ENCODE measurements around the gene RBCK1.

DNA sequence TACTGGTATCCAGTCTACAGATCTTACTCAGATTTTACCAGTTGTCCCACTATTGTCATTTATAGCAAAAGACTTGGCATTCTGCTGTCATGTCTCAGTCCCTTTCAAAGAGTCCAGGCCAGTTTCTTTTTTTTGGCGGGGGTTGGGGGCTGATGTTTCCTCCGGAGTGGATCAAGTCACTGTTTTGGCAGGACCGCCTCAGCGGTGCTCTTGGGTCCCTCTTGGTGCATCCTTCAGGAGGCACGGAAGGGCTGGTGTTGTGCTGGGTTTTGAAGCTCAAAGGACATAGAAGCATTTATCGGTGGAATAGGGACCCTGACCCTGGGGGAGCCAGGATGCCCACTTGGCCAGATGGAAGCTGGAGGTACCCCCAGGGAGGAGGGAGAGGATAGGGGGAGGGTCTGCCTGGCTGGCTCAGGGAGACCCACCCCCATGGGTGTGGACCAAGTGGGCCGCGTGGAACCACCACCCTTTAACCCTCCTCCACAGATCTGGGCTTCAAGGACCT lies 10.8 kb downstream of the RBCK1 start:
- no peak for TF ChIP-seq EZH2phosphoT487 (IDR thresholded peaks at IDR 0.05; ENCODE audit: insufficient read depth, low read depth)
- no peak for TF ChIP-seq EZH2 (IDR thresholded peaks at IDR 0.05; ENCODE audit: insufficient read depth, poor library complexity, severe bottlenecking)

All from GM23248 (cell line).